ENCODE data around the gene SPN.

- TF ChIP-seq SPI1 (IDR thresholded peaks at IDR 0.05; ENCODE audit: low read depth, low read length) = no peak
- no peak for TF ChIP-seq POLR2A (IDR thresholded peaks at IDR 0.05; ENCODE audit: low read depth, low read length)
- TF ChIP-seq POLR2AphosphoS5 (IDR thresholded peaks at IDR 0.05; ENCODE audit: low read depth, low read length) = no peak
Measured at GRCh38 chr16:29683543-29684090, 20.6 kb downstream of the SPN start.

Measured in GM12891 (cell line).